Lower leg skin (tissue), 3 donors: Measurements from ENCODE around the gene KDM5D.

Source experiments
- POLR2A ChIP-seq, 2 donors: fragments of 450-650 bp; IDR thresholded peaks; one replicate each; pipeline ENCODE4 v1.6.1; 2016 to 2017; ENCODE audit warnings: antibody characterized with exemption in 2 of 2, mild to moderate bottlenecking in 1 of 2, moderate library complexity in 1 of 2
- TF ChIP-seq, protein P1 (sequence below), 3 donors: fragments of 450-650 bp; IDR thresholded peaks; one replicate each; pipeline ENCODE4 v1.5.1; 2016; ENCODE audit warnings: antibody characterized with exemption in 3 of 3, mild to moderate bottlenecking in 3 of 3, moderate library complexity in 2 of 3

DNA sequence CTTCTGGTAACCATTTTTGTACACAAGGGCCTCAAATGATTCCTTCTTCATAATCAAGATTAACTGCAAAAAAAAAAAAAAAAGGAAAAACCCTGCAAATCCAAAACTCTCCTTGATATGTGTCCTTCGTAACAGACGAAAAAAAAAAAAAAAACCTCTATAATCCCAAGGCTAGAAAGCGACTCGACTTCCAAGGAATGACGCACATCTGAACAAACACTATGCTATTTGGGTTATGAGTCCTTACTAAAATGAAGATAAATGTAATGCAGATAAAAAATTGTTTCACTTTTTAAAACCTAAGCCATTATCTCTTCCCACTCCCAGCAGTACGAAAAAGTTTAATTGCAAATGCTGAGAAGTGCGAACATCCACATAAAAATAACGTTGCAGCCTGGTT is 1.2 kb downstream of the KDM5D start:
- TF ChIP-seq, protein P1, sequence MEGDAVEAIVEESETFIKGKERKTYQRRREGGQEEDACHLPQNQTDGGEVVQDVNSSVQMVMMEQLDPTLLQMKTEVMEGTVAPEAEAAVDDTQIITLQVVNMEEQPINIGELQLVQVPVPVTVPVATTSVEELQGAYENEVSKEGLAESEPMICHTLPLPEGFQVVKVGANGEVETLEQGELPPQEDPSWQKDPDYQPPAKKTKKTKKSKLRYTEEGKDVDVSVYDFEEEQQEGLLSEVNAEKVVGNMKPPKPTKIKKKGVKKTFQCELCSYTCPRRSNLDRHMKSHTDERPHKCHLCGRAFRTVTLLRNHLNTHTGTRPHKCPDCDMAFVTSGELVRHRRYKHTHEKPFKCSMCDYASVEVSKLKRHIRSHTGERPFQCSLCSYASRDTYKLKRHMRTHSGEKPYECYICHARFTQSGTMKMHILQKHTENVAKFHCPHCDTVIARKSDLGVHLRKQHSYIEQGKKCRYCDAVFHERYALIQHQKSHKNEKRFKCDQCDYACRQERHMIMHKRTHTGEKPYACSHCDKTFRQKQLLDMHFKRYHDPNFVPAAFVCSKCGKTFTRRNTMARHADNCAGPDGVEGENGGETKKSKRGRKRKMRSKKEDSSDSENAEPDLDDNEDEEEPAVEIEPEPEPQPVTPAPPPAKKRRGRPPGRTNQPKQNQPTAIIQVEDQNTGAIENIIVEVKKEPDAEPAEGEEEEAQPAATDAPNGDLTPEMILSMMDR (IDR thresholded peaks at IDR 0.05), result no peak
- TF ChIP-seq POLR2A (IDR thresholded peaks at IDR 0.05), result no peak
